ENCODE data around the gene TYROBP.
"Not testable (repeated sequence)": the region's sequence is repeated elsewhere in the genome, so short reads cannot be mapped to it uniquely, and the experiment has no call there.

The TYROBP gene

GRCh38 chr19:35874392-35874930 is 33.6 kb downstream of the TYROBP start:
- DNase-seq (ENCODE audit: low read depth in 1 of 2, low spot score in 1 of 2): no peak

- no peak for DNase-seq (ENCODE audit: low read depth in 1 of 2, low spot score in 1 of 2)
Measured at GRCh38 chr19:35872180-35872579, 35.9 kb downstream of the TYROBP start.

- no peak for DNase-seq (ENCODE audit: low read depth in 1 of 2, low spot score in 1 of 2)
Measured at GRCh38 chr19:35871611-35872010, 36.5 kb downstream of the TYROBP start.

- no peak for DNase-seq (ENCODE audit: low read depth in 1 of 2, low spot score in 1 of 2)
Measured at GRCh38 chr19:35870798-35871197, 37.3 kb downstream of the TYROBP start.

- DNase-seq (ENCODE audit: low read depth in 1 of 2, low spot score in 1 of 2): not testable (repeated sequence)
Measured at GRCh38 chr19:35870124-35870736, 37.9 kb downstream of the TYROBP start.

- DNase-seq (ENCODE audit: low read depth in 1 of 2, low spot score in 1 of 2): peak; percentile 60 to 75
Measured at GRCh38 chr19:35869327-35870123, 38.6 kb downstream of the TYROBP start.

- no peak for DNase-seq (ENCODE audit: low read depth in 1 of 2, low spot score in 1 of 2)
Measured at GRCh38 chr19:35868823-35869326, 39.2 kb downstream of the TYROBP start.

GRCh38 chr19:35868172-35868822 is 39.8 kb downstream of the TYROBP start, which contains the start of gene APLP1:
Gene APLP1 (plus strand): TSS chr19:35868574. CDS start chr19:35868637, 63 bp downstream.
- peak; percentile 39 to 66 for DNase-seq (ENCODE audit: low read depth in 1 of 2, low spot score in 1 of 2)

GRCh38 chr19:35863018-35863417 is 45.1 kb downstream of the TYROBP start:
- DNase-seq (ENCODE audit: low read depth in 1 of 2, low spot score in 1 of 2): no peak

GRCh38 chr19:35862528-35862927 is 45.6 kb downstream of the TYROBP start:
- no peak for DNase-seq (ENCODE audit: low read depth in 1 of 2, low spot score in 1 of 2)

GRCh38 chr19:35861640-35862160 is 46.4 kb downstream of the TYROBP start:
- no peak for DNase-seq (ENCODE audit: low read depth in 1 of 2, low spot score in 1 of 2)

- DNase-seq (ENCODE audit: low read depth in 1 of 2, low spot score in 1 of 2): no peak
Measured at GRCh38 chr19:35860818-35861639, 47.1 kb downstream of the TYROBP start.

- no peak for DNase-seq (ENCODE audit: low read depth in 1 of 2, low spot score in 1 of 2)
Measured at GRCh38 chr19:35860436-35860817, 47.7 kb downstream of the TYROBP start.

- no peak for DNase-seq (ENCODE audit: low read depth in 1 of 2, low spot score in 1 of 2)
Measured at GRCh38 chr19:35859414-35859813, 48.7 kb downstream of the TYROBP start.

- no peak for DNase-seq (ENCODE audit: low read depth in 1 of 2, low spot score in 1 of 2)
Measured at GRCh38 chr19:35858311-35858710, 49.8 kb downstream of the TYROBP start.

- peak in 1 of 2 donors; percentile 32 for DNase-seq (ENCODE audit: low read depth in 1 of 2, low spot score in 1 of 2)
Measured at GRCh38 chr19:35856546-35857149, 51.4 kb downstream of the TYROBP start, which contains the start of gene KIRREL2. Gene KIRREL2 (plus strand): TSS chr19:35856911. CDS start chr19:35857120, 209 bp downstream.

All from stimulated activated CD4-positive, alpha-beta T cell treated with anti-CD3 and anti-CD28 coated beads, Interleukin-15, amount 100 ng/mL, for 1 hour (primary cell).